Psoas muscle (tissue), 8 donors: ENCODE results near the gene CDK11B. TPM values are rescaled to one million over a fixed set of nuclear protein-coding genes. Genes with fewer than 3 reads are reported as not detected.

ENCODE experiments used
- ATAC-seq, 4 donors: fragments of 200-7000 bp; cut with Tn5 transposase; one replicate each; pipeline ENCODE4 v1.9.1; 2020; ENCODE audit warnings: moderate library complexity in 3 of 4, mild to moderate bottlenecking in 2 of 4
- DNase-seq, 2 donors: peaks; one replicate each; pipeline ENCODE4 v3.0.0-alpha.2; 2020
- H3K27ac ChIP-seq: fragments of 200-600 bp; one replicate; pipeline ENCODE4 v1.8.0; 2022
- H3K27me3 ChIP-seq, 3 donors: fragments of 200-600 bp in 1 of 3; one replicate each; pipeline versions ENCODE4 v1.6.1 to v1.8.0; 2013 to 2022; ENCODE audit warnings: low read length in 2 of 3, mild to moderate bottlenecking in 2 of 3, moderate library complexity in 1 of 3; ENCODE audit not compliant: insufficient read depth in 3 of 3
- H3K36me3 ChIP-seq, 2 donors: fragments of 200-600 bp in 1 of 2; one replicate each; pipeline versions ENCODE4 v1.6.1 to v1.8.0; 2013 to 2022; ENCODE audit warnings: low read depth in 1 of 2, mild to moderate bottlenecking in 1 of 2, moderate library complexity in 1 of 2; ENCODE audit not compliant: insufficient read depth in 1 of 2
- H3K4me1 ChIP-seq: fragments of 200-600 bp; one replicate; pipeline ENCODE4 v1.8.0; 2022
- H3K4me3 ChIP-seq: fragments of 200-600 bp; one replicate; pipeline ENCODE4 v1.8.0; 2022; ENCODE audit warnings: mild to moderate bottlenecking
- H3K9me3 ChIP-seq: fragments of 200-600 bp; one replicate; pipeline ENCODE4 v1.8.0; 2022
- WGBS, 3 donors: extraction: QIAGEN DNeasy Blood & Tissue Kit; methylation state at CpG; one replicate each; pipeline versions ENCODE4 v1.1.6 to v1.1.7; 2013; 5-methylcytosine and 5-hydroxymethylcytosine counted together
- intact Hi-C, 2 donors: fragments of 100-400 bp; cut with DNase I; formaldehyde crosslinking; loops; one replicate each; pipeline versions ENCODE4 v1.11.0 to v1.14.2; 2022
- polyA plus RNA-seq, 3 donors: library from polyadenylated mRNA; stranded (reverse); fragments of 200-250 nt; gene quantifications; one replicate each; pipeline ENCODE4 v1.2.3, GENCODE V29; 2013
- total RNA-seq, 4 donors: library from RNA; stranded (reverse); fragmentation: NEBNext Ultra II Directional in 2 of 4; extraction: Animal tissue kit (Norgen Biotek cat#: 25700) in 2 of 4; gene quantifications; one replicate each; pipeline versions ENCODE4 v1.2.1 to v1.2.4, GENCODE V29; 2021 to 2023
- TF ChIP-seq, protein P1 (sequence below): fragments of 200-600 bp; IDR thresholded peaks from one replicate; pipeline ENCODE4 v1.8.0; 2022; ENCODE audit warnings: antibody characterized with exemption
- donor health status: healthy with polysubstance abuse.
- donor health status: DM: no; HTN: no; CAD: no; lungs with moderate emphysema.
- donor health status: Bipolar disorder and iron deficiency.
- donor health status: healthy.
- donor health status: DM: yes; HTN: yes; CAD: no.
- donor health status: DM: no; HTN: no; CAD: no.
- donor health status: DM: no; HTN: no; CAD: no.
- donor health status: DM: yes; HTN: yes; CAD: no.

Gene CDK11B
- total and polyA plus RNA-seq, 7 donors, result 30.6 to 72.8 (median 42.1) TPM

DNA sequence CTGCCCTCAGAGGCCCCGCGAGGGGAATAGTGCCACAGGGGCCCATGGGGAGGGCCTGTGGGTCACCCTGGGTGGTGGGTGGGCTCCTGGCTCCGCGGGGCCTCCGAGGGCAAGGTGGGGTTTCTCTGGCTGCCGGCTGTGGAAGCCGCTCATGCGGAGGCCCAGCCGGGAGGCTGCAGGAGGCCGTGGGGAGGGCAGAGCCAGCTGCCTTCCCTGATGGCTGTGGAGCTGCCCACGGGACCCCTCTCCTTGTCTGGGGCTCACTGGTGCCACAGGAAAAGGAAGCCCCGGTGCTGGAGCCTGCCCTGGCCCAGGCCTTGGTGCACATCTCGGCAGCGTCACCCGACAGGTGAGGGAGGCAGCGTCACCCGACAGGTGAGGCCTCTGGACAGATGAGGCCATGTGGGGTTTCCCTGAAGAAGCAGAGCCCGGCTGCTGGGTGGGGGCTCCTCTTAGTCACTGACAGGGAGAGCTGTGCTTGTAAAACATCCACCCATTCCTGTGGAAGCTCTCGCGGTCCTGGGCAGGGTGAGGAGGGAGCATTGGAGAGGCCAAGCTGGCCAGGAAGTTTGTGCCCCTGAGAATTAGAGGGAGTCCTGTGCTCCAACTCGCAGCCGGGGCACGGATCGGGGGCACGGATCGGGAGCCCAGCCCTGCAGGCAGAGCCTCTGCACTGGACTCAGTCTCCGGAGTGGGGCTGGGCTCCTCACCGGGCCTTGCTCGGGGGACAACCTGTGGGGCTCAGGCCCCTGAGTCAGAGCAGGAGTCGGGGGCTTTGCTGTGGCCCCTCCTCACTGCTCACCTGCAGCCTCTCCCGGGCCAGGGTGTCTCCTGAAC lies 37.4 kb downstream of the CDK11B start:
- DNase-seq, result peak in 1 of 2 donors; percentile 56
- Histone ChIP-seq H3K27me3 (no peaks in the 10 kb centered on the region), H3K9me3 (no peaks in the 10 kb centered on the region), H3K36me3 (peaks cover 0 to 35% of the 10 kb centered on the region in 2 donors), H3K27ac (peak overlapping the region; percentile 85), H3K4me1 (peaks cover 64% of the 10 kb centered on the region), H3K4me3 (peak overlapping the region; percentile 15)
- 57 to 80% (median 66%) methylated on average over 30 to 31 of the region's 31 CpGs for WGBS, 3 donors
- intact Hi-C loops, result no loop called here
- ATAC-seq, result peak in 2 of 4 donors; percentile 0 to 3
- TF ChIP-seq, protein P1, sequence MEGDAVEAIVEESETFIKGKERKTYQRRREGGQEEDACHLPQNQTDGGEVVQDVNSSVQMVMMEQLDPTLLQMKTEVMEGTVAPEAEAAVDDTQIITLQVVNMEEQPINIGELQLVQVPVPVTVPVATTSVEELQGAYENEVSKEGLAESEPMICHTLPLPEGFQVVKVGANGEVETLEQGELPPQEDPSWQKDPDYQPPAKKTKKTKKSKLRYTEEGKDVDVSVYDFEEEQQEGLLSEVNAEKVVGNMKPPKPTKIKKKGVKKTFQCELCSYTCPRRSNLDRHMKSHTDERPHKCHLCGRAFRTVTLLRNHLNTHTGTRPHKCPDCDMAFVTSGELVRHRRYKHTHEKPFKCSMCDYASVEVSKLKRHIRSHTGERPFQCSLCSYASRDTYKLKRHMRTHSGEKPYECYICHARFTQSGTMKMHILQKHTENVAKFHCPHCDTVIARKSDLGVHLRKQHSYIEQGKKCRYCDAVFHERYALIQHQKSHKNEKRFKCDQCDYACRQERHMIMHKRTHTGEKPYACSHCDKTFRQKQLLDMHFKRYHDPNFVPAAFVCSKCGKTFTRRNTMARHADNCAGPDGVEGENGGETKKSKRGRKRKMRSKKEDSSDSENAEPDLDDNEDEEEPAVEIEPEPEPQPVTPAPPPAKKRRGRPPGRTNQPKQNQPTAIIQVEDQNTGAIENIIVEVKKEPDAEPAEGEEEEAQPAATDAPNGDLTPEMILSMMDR, result no peak

DNA sequence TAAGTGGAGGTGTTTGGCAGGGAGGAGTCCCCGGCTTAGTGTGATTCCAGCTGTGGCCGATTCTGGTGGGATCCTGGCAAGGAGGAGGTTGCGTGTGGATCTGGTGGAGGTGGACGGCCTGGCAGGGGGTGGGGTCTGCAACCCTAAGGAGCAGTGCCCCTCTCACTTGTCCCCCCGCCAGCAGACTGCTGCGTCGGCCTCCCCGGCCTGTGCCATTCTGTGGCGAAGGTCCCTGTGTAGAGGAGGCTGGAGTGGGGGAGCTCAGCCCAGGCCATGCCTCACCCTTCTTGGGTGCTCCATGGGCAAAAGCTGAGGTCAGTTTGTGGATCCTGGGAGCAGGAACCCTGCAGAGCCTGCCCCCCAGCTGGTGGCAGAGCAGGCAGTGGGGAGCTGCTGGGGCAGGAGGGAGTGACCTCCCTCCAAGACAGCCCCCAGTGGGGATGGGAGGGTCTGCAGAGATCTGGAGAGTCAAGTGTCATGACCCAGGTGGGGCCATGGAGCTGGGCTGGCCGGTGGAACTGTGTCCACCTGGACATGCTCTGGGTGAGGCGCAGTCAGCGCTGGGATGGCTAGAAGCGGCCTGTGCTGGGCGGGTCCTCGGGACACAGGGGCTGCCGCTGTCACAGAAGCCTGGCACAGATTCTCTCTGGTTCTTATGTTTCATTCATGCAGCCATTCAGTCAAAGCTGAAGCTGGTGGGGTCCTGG lies 38.2 kb downstream of the CDK11B start:
- Histone ChIP-seq H3K4me1 (peaks cover 64% of the 10 kb centered on the region), H3K9me3 (no peaks in the 10 kb centered on the region), H3K36me3 (peaks cover 0 to 34% of the 10 kb centered on the region in 2 donors), H3K27me3 (no peaks in the 10 kb centered on the region), H3K4me3 (peak overlapping the region; percentile 15), H3K27ac (peak overlapping the region; percentile 85)
- ATAC-seq, result peak in 2 of 4 donors; percentile 12 to 20
- peak; percentile 18 to 57 for DNase-seq
- intact Hi-C loops, result no loop called here
- TF ChIP-seq, protein P1, result no peak
- WGBS, 3 donors, result 32 to 51% (median 48%) methylated on average over 11 to 16 of the region's 16 CpGs

DNA sequence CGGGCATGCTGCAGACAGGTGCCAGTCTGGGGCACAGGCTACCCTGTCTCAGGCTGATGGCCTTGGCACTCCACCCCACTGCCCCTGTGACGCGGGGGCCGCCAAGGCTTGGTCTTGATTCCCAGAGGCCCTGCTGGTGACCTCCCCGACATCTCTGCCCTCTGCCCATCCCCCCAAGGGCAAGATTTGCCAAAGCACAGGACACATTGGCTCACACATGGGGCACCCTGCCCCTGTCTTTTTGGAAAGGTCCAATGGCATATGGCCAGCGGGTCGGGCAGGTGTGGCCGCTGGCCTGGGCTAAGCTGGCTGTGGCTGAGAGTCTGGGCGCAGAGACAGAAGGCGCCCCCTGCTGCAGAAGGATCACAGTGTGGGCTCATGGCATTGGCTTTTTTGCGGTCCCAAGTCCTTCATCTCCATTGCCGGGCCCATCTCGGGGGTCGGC lies 38.9 kb downstream of the CDK11B start:
- Histone ChIP-seq H3K27me3 (no peaks in the 10 kb centered on the region), H3K27ac (peak overlapping the region; percentile 85), H3K4me1 (peaks cover 64% of the 10 kb centered on the region), H3K36me3 (peaks cover 0 to 27% of the 10 kb centered on the region in 2 donors), H3K9me3 (no peaks in the 10 kb centered on the region), H3K4me3 (peak overlapping the region; percentile 15)
- DNase-seq (peak; percentile 64 to 90), ATAC-seq (peak; percentile 31 to 60 (median 52))
- TF ChIP-seq, protein P1, result peak; percentile 49
- 27 to 51% (median 36%) methylated on average over 14 of the region's 14 CpGs for WGBS, 3 donors
- intact Hi-C loops, result no loop called here

DNA sequence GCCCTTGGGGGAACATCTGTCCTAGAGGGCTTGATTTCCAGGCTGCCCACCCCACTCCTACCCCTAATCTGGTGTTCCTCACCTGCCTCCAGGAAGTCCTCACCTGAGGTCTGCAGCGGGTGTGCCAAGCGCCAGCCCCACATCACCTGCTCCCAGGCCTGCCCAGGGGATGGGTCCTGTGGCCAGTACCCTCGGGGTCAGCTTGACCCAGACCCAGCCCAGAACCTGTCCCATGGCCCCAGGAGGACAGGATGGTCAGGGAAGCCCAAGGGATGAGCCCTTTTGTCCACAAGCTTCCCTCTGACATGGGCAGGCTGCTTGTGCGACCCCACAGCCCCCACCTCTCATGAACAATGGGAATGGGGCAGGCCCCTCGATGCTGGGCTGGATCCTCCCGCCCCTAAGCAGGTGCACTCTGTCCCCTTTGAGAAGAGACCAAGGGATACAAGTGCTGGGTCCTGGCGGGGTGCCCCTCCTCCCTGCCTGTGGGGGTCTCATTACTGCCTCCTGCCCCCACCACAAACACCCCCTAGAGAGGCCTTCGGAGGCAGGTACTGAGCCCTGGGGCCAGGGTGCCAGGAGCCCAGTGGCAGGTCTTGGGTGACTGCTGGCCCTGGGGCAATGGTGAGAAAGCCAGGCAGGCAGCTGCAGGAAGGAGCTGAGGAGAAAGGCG lies 40.3 kb downstream of the CDK11B start:
- intact Hi-C loops, result no loop called here
- Histone ChIP-seq H3K27ac (peak overlapping the region; percentile 85), H3K4me3 (no peak overlapping the region), H3K4me1 (peaks cover 68% of the 10 kb centered on the region), H3K27me3 (no peaks in the 10 kb centered on the region), H3K9me3 (no peaks in the 10 kb centered on the region), H3K36me3 (peaks cover 0 to 16% of the 10 kb centered on the region in 2 donors)
- DNase-seq (peak in 1 of 2 donors; percentile 51), ATAC-seq (no peak)
- TF ChIP-seq, protein P1, result no peak
- WGBS, 3 donors, result 78 to 88% (median 81%) methylated on average over 8 to 9 of the region's 9 CpGs
